Measurements from ENCODE around the gene KCNQ5.

DNA sequence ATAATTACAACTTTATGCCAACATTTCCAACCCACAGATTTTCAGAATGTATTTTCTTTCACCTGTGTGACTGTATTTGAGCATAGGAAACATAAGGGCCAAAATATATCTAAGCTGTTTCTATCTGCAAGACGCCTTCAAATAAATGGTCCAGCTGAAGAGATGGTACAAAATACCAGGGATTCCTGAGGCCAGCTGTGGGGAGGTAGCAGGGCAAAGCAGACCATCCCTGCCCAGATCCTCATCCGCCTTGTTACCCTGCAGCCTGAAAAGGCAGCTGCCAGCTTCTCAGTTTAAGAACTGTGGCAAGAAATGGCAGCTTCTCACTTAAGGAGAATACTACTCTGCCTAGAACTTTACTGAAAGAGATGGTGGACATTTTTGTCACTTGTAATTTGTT lies 460.1 kb downstream of the KCNQ5 start:
- TF ChIP-seq MXD4 (CRISPR knock-in tag; IDR thresholded peaks at IDR 0.05; ENCODE audit: borderline replicate concordance) = no peak
- TF ChIP-seq SP1 (CRISPR knock-in tag; conservative IDR thresholded peaks at IDR 0.05) = no peak
- TF ChIP-seq ELF4 (CRISPR knock-in tag; IDR thresholded peaks at IDR 0.05; ENCODE audit: low read depth) = no peak
- TF ChIP-seq, protein P1, sequence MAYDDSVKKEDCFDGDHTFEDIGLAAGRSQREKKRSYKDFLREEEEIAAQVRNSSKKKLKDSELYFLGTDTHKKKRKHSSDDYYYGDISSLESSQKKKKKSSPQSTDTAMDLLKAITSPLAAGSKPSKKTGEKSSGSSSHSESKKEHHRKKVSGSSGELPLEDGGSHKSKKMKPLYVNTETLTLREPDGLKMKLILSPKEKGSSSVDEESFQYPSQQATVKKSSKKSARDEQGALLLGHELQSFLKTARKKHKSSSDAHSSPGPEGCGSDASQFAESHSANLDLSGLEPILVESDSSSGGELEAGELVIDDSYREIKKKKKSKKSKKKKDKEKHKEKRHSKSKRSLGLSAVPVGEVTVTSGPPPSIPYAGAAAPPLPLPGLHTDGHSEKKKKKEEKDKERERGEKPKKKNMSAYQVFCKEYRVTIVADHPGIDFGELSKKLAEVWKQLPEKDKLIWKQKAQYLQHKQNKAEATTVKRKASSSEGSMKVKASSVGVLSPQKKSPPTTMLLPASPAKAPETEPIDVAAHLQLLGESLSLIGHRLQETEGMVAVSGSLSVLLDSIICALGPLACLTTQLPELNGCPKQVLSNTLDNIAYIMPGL (CRISPR knock-in tag; IDR thresholded peaks at IDR 0.05) = no peak
- no peak for TF ChIP-seq NFYB (CRISPR knock-in tag; conservative IDR thresholded peaks at IDR 0.05; ENCODE audit: low read depth)
- no peak for TF ChIP-seq FOXP1 (CRISPR knock-in tag; IDR thresholded peaks at IDR 0.05; ENCODE audit: borderline replicate concordance)
- TF ChIP-seq, protein P2, sequence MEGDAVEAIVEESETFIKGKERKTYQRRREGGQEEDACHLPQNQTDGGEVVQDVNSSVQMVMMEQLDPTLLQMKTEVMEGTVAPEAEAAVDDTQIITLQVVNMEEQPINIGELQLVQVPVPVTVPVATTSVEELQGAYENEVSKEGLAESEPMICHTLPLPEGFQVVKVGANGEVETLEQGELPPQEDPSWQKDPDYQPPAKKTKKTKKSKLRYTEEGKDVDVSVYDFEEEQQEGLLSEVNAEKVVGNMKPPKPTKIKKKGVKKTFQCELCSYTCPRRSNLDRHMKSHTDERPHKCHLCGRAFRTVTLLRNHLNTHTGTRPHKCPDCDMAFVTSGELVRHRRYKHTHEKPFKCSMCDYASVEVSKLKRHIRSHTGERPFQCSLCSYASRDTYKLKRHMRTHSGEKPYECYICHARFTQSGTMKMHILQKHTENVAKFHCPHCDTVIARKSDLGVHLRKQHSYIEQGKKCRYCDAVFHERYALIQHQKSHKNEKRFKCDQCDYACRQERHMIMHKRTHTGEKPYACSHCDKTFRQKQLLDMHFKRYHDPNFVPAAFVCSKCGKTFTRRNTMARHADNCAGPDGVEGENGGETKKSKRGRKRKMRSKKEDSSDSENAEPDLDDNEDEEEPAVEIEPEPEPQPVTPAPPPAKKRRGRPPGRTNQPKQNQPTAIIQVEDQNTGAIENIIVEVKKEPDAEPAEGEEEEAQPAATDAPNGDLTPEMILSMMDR (IDR thresholded peaks at IDR 0.05) = no peak
- TF ChIP-seq ZBTB21 (CRISPR knock-in tag; IDR thresholded peaks at IDR 0.05; ENCODE audit: borderline replicate concordance) = no peak
- TF ChIP-seq, protein P3, sequence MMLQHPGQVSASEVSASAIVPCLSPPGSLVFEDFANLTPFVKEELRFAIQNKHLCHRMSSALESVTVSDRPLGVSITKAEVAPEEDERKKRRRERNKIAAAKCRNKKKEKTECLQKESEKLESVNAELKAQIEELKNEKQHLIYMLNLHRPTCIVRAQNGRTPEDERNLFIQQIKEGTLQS (CRISPR knock-in tag; conservative IDR thresholded peaks at IDR 0.05) = no peak
- no peak for TF ChIP-seq JAZF1 (CRISPR knock-in tag; IDR thresholded peaks at IDR 0.05)

All from WTC11 (cell line).